Raji (cell line): ENCODE measurements around the gene TBX10.

Experiments
- POLR2A ChIP-seq: IDR thresholded peaks from 2 replicates; pipeline ENCODE4 v1.6.1; 2011; ENCODE audit warnings: low read depth, low read length, control low read depth; ENCODE audit not compliant: insufficient read depth

TBX10 gene

DNA sequence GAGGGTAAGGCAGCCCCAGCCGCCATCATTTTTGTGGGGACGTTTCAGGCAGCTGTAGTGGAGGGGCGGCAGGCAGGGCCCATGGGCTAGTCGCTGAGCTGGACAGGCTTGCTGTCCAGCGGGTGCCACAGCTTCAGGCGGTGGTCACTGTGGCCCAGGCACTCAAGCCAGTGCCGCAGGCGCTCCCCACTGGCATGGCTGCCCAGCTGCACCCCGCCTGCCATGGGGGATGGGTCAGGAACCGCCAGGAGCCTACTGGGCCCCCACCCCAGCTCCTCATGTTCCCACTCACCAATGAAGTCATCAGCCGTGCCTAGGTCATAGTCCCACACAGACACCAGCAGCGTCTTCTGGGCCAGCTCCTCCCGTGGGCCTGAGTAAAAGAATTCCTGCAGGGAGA, 26.8 kb downstream of the TBX10 start:
- TF ChIP-seq POLR2A: no peak

DNA sequence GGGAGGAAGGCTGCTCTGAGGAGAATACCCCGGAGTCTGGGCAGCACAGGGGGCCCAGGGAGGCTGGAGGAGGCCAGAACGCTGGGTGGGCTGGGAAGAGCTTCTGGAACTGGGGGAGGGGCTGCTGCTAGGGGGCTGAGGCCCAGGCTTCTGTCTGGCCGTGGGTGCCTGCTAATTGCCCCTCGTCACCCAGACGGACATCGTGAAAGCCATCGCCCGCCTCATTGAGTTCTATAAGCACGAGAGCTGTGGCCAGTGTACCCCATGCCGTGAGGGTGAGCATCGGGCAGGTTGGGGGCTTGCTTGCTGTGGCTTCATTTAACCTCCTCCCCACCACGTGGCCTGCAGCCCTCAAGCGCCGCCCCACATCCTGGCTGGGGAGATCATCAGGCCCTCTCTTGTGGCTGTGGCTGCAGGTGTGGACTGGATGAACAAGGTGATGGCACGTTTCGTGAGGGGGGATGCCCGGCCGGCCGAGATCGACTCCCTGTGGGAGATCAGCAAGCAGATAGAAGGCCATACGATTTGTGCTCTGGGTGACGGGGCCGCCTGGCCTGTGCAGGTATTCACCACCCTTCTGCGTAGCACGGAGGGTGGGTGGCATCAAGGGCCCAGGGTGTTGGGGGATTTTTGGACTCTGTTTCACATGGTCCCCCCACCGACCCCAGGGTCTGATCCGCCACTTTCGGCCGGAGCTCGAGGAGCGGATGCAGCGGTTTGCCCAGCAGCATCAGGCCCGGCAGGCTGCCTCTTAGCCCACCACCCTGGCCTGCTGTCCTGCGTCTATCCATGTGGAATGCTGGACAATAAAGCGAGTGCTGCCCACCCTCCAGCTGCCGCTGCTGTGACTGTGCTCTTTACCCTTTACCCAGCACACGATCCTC, 27.6 kb downstream of the TBX10 start:
- TF ChIP-seq POLR2A: no peak

DNA sequence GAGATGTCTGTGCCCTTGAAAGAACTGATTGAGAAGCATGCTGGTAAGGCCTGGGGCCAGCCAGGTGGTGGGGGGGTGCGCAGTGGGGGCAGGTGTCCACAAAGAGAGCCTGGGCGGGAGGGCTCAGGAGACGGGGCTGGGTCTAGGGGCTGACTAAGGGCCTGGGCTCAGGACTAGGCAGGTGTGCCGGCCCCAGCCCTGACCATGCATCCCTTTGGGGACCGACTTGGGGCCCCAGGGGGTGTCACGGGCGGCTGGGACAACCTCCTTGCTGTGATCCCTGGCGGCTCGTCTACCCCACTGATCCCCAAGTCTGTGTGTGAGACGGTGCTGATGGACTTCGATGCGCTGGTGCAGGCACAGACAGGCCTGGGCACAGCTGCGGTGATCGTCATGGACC, 28.4 kb downstream of the TBX10 start:
- no peak for TF ChIP-seq POLR2A

DNA sequence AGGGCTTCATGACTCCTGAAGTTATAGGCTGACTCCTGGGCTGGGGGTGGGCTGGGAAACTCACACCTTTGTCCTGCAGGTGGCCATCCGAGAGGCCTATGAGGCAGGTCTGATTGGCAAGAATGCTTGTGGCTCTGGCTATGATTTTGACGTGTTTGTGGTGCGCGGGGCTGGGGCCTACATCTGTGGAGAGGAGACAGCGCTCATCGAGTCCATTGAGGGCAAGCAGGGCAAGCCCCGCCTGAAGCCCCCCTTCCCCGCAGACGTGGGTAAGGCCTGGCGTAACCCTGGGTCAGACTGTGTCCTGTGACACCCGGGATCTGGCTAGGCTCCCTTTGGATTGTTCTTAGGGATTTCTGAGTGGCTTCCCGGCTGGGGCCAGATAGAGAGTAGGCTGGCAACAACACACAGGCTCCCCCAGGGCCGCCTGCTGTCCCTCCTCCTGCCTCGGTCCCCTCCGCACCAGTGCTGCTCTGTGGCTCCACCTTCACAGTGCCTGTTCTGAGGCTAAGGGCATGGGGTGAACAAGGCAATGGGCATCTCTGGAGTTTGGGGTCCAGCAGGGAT, 29.2 kb downstream of the TBX10 start:
- TF ChIP-seq POLR2A: no peak

DNA sequence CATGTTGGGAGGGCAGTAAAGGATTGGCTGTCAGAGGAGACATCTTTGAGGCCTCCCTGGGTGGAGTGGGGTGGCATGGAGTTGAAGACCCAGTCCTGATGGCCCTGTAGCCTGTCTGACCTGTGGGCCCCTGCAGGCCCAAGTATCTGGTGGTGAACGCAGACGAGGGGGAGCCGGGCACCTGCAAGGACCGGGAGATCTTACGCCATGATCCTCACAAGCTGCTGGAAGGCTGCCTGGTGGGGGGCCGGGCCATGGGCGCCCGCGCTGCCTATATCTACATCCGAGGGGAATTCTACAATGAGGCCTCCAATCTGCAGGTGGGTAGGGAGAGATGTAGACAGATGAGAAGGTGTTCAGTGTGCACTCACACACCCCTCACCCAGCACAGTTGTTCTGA, 30.2 kb downstream of the TBX10 start:
- TF ChIP-seq POLR2A: no peak

DNA sequence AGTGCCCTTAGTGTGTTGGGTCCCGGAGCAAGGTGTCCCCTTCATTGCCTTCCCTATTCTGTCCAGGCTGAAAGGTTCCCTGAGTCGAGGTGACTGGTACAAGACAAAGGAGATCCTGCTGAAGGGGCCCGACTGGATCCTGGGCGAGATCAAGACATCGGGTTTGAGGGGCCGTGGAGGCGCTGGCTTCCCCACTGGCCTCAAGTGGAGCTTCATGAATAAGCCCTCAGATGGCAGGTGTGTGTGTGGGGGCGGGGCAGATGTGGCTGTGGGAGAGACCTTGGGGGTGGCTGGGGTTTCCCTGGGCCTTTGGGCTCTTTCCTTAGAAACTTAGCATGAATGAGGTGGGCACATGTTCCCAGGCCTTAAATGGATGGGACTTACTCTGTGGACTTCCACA, 31.1 kb downstream of the TBX10 start:
- no peak for TF ChIP-seq POLR2A

DNA sequence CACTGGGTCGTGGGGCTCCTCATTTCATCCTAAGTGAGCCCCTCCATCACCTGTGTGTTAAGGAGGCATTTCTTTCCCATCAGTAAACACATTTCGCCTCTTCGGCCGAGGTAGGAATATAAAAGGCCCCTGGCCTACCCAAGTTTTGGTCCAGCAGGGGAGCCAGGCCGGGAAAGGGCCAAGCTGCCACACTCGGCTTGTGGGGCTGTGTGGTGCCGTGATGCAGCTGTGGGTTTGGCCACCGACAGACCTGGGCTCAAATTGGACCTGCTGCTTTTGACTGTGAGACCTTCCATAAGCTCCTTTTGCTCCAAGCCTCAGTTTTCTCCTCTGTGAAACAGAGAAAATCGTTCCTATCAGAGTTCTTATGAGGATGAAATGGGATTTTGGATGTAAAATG, 32.1 kb downstream of the TBX10 start:
- TF ChIP-seq POLR2A: no peak

DNA sequence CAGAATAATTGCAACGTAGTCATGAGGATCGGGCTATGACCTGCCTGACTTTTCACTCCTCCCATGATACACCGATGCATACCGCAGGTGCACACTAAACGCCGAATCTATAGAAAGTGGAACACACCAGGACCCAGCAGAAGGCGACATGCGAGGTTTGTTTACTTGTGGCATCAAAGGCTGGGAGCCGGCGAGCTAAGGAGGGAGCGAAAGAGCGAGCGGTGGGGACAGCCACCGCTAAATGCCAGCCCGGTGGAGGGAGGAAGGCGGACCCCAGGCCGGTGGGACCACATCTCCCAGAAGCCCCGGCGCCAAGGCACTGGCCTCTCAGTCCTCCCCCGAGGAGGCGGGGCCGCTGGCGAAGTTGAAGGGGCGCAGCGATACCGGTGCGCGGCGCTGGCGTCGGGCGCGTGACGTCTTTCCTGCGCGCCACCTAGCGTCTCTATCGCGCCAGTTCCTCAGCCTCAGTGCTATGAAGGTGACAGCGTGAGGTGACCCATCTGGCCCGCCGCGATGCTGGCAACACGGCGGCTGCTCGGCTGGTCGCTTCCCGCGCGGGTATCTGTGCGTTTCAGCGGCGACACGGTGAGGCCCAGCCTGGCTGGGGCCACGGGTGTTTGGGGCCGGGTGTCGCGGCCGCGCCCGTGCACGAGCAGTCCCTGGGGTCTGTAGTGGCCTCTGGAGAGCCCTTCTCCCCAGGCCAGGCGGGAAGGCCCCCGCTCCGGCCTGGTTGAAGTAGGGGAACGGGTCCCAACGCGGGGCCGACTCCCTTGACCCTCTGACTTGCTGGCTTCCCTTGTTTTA, 32.9 kb downstream of the TBX10 start, which contains the start of gene NDUFV1:
Gene NDUFV1 (plus strand): TSS at position 445 of the 804 bp plus-strand sequence. CDS start 69 bp downstream, at position 514.
- peak; percentile 90 for TF ChIP-seq POLR2A

DNA sequence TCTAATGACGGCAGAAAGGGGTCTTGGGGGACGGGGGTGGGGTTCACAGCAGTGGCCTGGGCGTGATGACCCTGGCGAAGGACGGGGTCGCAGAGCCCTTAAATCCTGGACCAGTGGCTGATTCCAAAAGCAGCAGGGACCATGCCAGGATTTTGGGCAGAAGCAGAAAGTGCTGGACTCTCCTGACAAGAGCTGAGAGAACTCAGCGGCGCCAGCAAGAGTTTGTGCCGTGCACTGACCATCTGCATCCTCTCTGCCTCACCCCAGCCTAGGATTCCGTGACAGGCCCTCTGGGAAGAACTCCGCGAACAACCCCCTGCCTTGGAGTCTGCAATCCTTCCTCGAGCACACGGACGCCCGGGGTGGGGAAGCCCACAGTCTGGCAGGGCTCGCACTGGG, 33.5 kb downstream of the TBX10 start:
- TF ChIP-seq POLR2A: no peak

DNA sequence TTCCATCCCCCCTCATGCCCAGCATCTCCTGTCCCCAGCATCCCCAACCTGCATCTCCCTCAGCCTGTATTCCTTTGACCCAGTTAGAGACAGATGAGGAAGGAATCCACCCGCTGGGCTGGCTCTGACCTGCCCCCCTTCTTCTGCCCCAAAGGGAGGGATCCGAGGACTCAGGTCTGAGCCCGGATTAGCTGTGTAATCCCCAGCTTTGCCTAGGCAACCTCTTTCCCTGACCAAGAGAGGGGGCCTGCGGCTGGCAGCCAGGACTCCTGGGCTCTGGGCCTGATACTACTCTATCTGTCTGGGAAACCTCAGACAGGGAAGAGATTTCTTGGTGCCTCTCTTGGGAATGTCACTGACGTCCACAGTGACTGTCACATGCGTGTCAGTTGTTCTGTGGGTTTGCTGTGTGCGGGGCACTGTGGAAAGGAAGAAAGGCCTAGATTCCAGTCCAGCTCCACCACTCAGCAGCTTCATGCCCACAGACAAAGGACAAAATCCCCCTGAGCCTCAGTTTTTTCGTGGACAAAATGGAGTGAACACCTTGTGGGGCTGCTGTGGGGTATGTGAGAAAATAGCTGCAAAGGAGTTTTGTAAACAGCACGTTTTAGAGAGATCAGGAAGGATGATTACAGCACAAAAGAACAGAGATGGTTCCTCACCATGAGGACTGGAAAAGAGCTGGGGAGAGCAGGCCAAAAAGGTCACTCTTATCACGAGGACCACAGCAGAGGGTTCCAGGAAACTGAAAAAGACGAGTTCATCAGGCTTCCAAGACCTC, 34.1 kb downstream of the TBX10 start:
- TF ChIP-seq POLR2A: no peak

DNA sequence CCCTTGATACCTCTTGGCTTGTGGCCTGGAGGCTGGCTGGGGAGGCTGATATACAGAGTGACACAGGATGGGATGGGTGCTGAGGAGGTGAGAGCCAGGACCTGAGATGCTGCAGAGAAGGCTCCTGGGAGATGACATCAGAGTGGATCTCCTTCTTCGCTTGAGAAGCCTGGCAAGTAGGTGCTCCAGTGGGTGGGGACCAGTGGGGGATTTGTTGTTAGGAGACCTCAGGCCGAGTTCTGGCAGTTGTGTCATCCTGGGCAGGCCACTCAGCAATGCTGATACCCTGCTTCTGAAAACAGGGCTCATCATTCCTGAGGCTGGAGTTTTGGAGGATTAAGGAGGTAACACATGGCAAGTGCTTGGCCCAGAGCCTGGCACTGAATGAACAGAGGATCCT, 34.7 kb downstream of the TBX10 start:
- TF ChIP-seq POLR2A: no peak

DNA sequence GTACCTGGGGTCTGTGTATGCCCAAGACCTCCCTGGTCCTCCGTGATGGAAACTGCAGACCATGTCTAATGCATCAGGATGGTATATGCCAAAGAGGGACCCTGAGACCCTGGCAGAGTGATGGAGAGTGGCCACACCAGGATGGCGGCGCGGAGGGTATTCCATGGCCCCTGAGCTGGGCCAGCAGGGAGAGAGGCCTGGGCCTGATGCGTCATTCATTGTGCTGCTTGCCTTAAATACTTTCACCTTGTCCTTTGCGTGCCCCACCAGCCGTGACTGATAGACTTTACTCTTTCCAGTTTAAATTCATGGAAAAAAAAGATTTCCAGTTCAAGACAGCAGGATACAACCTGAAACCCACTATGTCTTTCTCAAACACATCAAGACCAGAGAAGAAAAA, 38.5 kb downstream of the TBX10 start:
- no peak; the same call in 1 of the 2 replicates for TF ChIP-seq POLR2A

DNA sequence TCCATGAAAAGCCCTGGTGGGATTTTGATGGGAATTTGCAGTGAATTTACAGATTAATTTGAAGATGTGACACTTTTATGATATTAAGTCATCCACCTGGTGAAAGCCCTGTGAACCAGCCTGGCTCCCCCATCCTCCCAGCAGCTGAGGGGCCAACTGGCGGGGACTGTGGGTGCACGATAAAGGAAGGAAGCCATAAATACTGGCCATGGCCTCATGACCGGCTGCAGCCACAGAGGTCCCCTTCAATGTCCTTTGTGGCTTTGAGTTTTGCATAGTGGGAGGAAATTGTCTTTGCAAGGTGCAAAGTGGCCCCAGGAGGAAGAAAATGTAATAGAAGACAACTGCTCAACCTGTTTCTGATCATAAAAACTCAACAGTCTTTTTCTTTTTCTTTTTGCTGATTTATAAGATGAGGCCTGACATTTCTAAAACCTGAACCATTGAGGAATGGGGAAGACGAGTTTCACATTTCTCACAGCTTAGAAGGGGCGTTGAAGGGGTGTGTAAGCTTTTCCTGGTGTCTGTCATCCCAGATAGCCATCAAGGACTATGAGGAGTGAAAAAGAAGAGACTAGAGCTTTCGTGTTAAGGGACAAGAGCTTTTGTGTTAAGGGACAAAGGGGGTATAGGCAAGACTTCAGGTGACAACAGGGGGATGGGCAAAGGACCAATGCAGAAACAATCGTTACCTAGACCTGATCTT, 39.1 kb downstream of the TBX10 start:
- TF ChIP-seq POLR2A: peak; percentile 26; the same call in 1 of the 2 replicates

DNA sequence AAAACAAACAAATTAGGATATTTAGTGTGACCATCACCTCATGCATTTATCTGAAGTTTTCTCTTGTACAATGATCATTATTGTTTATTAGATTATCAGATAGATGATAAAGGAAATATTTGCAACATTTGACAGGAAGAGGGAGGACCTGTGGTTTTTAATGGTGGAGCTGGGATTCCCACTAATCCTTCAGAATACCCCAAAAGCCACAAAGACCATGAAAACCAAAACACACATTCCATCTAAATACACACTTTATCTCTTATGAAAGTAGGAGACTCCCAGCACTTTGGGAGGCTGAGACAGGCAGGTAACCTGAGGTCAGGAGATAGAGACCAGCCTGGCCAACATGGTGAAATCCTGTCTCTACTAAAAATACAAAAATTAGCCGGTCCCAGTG, 40.4 kb downstream of the TBX10 start:
- TF ChIP-seq POLR2A: no peak
